HG03280 (cell line): Measurements from ENCODE around the gene HTT.
"Not testable (repeated sequence)": the region's sequence is repeated elsewhere in the genome, so short reads cannot be mapped to it uniquely, and the experiment has no call there.

ENCODE experiments used
- ATAC-seq: cut with Tn5 transposase; IDR thresholded peaks from one replicate; pipeline ENCODE4 v1.9.1; 2021; ENCODE audit warnings: mild to moderate bottlenecking, moderate library complexity; ENCODE audit not compliant: unreplicated experiment

The HTT gene

DNA sequence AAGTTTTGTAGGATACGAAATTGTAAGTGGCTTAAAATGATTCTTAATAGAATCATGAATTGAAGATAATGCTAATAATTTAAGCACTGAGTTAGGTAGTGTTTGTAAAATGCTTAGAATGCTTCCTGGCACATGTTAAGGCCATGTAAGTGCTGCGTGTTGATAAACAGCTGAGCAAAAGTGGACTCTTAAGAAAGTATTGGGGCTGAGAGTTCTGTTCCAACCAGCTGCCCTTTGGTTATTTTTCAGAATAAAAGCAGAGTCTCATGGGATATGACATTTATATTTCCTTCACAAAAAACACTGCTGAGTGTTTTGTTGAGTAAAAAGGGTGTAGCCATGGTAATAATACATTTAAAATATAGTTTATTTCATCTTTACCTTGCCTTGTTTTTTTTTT lies 42.5 kb downstream of the HTT start:
- no peak for ATAC-seq

DNA sequence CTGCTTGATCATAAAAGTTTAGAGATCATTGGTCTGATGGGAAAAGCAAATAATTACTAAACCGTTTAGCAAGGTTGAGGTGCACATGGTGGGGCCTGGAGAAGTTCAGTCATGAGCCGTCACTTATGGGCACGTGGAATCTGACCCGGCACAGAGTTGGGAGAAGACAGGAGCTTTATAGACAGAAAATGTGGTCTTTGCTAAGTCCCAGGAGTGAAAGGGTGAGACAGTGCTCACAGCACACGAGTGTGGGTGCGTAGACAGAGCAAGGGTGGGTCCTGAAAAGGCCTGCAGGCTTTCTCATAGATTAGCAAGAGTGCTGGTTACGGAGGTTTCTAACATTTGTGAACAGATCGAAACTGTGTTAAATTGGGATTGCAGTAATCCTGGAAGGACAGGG lies 43.8 kb downstream of the HTT start:
- no peak for ATAC-seq

DNA sequence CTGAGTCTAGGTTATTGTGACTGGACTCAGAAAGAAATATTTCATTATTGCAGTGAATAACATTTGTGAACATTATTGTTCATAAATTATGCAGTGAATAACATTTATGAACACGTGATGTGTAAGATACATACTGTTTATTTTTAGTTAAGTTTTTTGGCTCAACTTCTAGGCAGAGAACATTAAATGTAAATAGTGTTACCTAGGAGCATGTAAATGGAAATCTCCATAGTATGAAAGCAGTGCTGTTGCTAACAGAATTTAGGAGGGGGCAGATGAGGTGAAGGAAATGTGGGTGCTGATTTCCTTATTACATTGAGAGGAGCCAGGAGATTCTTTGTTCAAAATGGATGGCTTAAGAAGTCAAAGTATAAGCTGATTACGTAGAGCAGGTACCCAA lies 45.0 kb downstream of the HTT start:
- no peak for ATAC-seq

DNA sequence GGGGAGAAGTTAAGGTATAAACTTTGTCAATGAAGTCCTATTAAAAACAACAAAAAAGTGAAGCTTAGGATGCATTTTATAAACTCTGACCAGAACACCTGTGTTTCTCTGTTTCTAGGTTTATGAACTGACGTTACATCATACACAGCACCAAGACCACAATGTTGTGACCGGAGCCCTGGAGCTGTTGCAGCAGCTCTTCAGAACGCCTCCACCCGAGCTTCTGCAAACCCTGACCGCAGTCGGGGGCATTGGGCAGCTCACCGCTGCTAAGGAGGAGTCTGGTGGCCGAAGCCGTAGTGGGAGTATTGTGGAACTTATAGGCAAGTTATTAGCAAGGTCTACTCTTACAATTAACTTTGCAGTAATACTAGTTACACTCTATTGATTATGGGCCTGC lies 46.6 kb downstream of the HTT start:
- no peak for ATAC-seq

DNA sequence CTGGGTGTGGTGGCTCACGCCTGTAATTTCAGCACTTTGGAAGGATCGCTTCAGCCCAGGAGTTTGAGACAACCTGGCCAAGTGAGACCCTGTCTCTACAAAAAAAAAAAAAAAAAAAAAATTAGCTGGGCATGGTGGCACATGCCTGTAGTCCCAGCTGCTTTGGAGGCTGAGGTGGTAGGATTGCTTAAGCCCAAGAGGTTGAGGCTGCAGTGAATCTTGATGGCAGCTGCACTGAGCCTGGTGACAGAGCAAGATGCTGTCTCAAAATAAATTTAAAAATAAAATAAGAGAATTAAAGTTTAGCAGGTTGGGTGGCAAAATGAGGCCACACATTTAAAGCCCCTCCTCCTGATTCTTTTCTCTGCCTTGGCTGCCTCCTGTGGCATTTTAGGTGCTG lies 47.1 kb downstream of the HTT start:
- no peak for ATAC-seq

DNA sequence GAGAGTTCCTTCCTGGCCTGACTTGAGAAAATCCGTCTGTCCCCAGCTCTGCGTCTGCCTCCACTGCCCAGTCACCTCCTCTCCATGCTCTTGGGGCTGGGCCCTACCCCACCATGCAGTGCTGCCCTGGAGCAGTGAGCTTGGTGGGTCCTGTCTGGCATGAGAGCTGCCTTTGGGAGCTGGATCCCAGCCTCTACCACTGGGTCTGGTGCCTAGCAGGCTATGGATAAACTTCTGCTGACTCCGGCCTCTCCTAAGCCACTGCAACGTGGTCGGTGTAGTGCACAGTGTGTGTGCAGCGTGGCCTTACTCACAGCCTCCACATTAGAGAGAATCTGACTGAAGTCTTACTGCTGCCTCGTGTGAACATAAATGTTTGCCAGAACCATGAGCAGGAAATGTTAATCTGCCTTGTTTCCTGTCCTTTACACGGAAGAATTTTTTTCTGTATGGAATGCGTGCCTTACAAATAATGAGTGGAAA lies 47.6 kb downstream of the HTT start:
- no peak for ATAC-seq

DNA sequence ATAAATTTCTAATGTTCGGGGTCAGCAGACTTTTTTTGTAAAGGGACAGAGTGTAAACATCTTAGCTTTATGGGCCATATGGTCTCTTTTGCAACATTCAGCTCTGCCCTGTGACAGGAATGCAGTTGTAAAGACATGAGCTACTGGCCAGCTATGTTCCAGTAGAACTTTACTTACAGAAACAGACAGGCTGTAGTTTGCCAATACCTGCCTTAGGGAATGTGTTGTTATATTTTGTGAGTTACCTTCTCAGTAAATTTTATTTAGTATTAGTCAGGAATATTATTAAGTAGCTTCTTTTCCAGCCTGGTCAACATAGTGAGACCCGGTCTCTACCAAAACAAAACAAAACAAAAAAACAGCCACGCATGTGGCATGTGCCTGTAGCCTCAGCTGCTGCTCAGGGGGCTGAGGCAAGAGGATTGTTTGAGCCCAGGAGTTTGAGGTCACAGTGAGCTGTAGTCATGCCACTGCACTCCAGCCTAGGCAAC lies 48.7 kb downstream of the HTT start:
- no peak for ATAC-seq

DNA sequence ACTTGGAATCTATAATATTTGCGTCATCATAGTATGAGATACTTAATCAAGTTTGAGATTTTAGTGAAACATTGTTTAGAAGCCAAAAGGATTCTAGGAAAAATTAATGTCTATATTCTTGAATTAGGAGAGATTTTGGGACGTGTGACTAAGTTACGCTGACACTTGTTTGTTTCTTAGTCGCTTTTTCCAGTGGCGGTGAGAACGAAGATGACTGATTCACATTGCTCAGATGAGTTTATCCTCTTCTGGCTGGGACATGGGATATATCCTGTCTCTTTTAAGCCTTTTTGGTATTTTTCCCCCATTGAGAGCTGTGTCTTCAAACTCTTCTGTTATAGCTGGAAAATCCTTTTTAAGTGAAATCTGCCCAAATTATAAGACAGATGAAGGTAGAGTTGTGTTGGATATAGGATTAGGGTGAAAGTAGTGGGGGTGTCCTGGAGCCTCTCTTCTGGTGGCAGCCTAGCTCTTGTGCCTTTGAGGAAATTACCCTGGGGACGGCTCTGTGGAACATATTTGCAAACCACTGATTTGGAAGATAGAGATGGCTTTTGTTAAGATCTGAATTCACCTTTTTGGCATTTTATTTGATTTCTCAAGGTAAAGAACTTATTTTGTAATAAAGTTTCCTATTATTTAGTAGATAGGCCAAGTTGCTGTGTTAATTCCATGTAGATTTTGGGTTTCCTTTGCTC lies 49.7 kb downstream of the HTT start:
- no peak for ATAC-seq

DNA sequence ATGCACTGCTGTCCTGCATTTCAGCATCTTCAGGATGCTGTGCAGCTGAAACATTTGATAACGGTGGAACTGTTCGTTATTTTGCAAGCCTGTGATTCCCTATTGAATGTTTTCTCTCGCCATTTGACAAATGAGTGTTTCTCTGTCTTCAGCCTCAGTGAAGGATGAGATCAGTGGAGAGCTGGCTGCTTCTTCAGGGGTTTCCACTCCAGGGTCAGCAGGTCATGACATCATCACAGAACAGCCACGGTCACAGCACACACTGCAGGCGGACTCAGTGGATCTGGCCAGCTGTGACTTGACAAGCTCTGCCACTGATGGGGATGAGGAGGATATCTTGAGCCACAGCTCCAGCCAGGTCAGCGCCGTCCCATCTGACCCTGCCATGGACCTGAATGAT lies 52.6 kb downstream of the HTT start:
- no peak for ATAC-seq

DNA sequence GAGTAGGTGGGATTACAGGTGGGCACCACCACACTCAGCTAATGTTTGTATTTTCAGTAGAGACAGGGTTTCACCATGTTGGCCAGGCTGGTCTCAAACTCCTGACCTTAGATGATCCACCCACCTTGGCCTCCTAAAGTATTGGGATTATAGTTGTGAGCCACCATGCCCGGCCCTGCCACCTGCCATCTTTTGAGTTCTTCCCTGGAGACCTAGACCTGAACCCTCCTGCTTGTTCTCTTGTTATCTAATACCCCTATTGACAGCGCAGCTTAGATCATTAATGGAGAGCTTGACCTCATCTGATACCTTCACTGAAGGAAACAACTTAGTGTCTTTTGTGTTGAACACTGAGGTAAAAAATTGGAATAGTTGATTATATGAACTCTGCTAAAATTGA lies 53.6 kb downstream of the HTT start:
- no peak for ATAC-seq

DNA sequence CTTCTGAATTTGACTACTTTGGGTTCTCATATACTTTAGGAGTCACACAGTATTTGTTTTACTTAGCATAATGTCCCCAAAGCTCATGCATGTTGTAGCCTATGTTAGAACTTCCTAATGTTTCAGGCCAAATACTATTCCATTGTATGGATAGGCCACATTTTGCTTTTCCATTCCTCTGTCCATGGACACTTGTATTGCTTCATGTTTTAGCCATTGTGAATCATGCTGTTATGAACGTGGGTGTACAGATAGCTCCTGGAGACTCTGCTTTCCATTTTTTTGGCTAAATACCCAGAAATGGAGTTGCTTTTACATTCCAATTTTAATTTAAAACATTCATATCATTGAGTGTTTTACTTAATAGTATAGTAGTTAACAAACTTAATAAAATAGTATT lies 54.5 kb downstream of the HTT start:
- ATAC-seq: no peak

DNA sequence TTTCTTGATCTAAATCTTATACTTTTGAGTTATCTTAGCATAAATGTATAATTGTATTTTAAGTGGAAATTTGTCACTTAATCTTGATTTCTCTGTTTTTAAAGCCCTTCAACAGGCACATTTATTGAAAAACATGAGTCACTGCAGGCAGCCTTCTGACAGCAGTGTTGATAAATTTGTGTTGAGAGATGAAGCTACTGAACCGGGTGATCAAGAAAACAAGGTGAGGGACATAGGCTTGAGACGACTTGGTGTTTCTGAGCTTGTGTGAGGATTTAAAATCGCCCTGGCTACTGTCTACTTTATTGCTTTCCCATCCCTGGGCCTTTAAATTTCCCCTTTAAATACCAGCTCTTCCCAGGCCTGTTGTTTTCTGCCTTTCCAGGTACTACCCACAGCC lies 55.7 kb downstream of the HTT start:
- ATAC-seq: no peak

DNA sequence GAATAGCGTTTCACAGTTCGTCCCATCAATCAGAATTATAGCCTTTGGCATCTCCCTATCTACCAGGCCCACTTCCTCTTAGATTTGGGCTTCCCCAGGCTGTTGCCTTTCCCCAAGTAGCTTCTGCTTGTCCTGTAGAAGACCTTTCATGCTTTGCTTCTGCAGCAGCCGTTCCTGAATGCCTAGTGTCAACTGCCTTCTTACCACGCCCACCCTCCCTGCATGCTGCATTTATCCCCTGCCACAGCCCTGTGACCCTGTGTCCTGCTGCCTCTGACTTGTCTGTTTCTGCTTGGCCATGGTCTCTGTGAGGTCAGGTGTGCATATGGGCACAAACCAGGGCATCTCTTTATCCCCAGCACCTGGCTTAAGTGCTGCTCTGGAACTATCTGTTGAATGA lies 56.3 kb downstream of the HTT start:
- ATAC-seq: no peak

DNA sequence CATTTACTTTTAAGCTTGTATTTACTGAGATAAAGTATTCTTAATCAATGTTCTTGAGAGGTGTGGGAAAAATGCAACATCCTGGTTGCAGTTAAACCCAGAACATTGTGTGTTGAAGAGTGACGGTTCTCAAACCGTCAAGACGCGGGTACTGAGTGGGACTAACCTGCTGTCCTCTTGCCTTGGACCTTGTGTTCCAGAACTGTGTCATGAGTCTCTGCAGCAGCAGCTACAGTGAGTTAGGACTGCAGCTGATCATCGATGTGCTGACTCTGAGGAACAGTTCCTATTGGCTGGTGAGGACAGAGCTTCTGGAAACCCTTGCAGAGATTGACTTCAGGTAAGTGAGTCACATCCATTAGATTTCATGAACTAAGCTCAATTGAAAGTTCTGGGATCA lies 59.7 kb downstream of the HTT start:
- ATAC-seq: no peak

DNA sequence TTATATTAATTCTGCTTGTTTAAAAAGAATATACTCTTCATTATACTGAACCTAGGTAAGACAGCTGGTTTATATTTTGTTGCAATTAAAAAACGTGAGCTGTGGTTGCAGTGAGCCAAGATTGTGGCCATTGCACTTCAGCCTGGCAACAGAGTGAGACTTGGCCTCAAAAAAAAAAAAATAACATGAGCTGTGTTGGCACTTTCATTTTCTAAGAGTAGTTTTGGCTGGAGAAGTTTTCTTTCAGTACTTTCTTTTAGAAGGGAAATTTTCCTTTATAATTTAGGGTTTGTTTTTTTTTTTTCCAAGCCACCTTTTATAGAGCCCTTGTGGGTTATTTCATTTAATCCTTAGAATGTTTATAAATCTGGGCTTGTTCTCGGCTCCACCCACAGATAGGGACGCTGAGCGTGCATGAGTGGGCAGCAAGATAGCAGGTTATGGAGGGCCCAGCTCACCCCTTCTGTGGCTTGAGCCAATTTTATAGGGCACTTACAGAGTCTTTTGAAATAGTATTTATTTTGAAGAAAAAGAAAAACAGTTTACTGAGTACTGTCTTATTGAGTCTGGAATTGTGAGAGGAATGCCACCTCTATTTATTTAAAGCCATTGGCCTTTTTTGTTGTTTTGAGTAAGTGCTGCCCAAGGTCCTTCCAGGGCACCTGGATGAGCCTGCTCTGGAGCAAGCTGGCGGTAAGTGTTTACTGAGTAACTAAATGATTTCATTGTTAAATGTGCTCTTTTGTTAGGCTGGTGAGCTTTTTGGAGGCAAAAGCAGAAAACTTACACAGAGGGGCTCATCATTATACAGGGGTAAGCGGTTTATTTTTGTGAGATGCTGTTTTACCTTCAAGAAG lies 60.9 kb downstream of the HTT start:
- no peak for ATAC-seq

DNA sequence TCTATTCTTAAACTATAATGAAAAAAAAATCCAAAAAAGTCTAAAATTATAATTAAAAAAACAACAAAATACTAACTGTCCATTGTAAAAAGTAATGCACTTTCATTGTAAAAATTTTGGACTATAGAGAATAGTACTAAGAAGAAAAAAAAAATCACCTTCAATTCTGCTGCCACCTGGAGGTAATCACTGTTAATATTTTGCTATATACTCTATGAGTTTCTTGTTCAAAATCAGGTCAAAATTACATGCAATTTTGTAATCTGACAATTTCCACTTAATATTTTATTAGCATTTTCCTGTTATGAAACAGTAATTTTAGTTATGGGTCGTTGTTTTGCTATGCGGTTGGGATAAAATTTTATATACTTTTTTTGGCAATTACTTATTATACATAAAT lies 62.0 kb downstream of the HTT start:
- no peak for ATAC-seq

DNA sequence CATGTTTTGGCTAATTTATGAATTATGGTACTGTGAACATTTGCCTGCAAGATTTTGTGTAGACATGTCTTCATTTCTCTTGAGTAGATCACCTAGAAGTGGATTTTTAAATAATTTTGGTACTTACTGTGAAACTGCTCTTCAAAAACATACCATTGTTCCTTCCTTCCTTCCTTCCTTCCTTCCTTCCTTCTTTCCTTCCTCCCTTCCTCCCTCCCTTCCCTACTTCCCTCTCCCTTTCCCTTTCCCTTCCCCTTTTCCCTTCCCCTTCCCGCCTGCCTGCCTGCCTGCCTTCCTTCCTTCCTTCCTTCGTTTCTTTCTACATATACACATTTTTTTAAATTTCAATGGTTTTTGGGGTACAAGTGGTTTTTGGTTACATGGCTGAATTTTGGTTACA lies 63.4 kb downstream of the HTT start:
- ATAC-seq: no peak

DNA sequence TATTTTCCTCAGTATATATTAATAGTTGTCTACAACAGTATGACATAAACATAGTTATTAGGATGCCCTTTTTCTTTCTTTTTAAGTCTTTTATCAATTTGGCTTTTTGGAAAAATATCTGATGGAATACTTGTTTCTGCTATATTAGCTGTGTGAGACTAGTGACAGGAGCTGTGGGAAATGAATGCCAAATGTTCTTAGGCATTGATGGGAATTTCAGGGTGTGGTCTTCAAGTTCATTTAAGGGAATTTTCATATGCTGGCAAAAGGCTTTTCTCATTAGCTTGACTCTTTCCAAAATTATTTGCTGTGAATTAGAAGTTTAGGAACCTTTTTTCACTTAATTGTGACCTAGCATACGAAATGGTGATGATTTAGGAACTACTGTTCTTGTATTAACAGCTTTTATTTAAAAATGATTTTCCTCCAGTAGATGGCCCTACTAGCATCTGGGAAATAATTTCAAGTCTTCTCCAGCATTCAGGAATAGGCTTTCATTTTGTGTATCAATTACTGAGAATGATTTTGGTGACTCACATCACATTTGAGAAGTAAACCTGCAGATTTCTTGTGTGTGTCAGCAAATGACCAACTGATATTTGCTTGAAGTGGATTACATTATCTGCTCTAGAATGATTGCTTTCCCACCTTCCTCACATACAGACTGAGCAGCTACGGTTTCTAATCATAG lies 70.9 kb downstream of the HTT start:
- ATAC-seq: no peak

DNA sequence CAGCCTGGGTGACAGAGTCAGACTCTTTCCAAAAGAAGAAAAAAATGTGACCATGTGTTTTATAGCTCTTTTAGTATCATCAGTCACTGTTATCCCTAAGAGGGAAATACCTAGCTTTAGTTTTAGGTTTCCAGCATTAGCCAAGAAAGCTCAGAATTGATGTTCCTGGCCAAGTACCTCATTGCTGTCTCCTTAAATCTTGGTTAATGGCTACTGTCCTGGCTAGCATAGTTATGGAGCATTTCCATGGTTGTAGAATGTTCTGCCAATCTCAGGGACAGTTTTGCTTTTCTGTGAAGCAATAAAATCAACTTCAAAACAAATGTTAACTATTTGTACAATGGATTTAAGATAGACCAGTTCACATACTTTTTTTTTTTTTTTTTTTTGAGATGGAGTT lies 74.4 kb downstream of the HTT start:
- ATAC-seq: no peak

DNA sequence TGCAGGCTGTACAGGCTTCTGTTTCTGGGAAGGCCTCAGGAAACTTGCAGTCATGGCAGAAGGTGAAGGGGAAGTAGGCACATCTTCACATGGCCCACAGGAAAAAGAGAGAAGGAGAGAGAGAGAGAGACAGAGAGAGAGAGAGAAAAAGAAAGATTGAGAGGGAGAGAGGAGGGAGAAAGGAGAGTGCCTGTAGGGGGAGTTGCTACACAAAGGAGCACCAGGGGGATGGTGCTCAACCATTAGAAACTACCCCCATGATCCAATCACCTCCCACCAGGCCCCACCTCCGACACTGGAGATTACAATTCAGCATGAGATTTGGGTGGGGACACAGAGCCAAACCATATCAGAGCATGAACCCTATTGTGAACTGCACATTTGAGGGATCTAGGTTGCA lies 76.8 kb downstream of the HTT start:
- not testable (repeated sequence) for ATAC-seq

DNA sequence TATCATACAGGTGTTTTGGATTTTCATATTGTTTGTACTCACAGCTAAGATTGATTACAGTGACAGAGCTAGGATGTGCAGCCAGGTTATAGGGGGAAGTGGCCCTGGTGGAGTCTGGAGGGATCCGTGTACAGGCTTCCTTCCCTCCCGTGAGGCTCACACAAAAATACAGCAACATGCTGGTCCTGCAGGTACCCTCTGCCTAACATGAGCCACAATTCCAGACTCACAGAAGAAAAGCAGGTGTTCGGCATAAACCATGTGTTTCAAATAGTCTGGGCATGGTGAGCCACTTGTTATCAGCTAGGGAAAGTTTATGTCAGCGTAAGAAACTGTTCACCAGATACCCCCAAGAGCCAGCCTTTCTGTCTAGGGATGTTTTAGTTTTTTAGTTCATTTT lies 82.9 kb downstream of the HTT start:
- no peak for ATAC-seq

DNA sequence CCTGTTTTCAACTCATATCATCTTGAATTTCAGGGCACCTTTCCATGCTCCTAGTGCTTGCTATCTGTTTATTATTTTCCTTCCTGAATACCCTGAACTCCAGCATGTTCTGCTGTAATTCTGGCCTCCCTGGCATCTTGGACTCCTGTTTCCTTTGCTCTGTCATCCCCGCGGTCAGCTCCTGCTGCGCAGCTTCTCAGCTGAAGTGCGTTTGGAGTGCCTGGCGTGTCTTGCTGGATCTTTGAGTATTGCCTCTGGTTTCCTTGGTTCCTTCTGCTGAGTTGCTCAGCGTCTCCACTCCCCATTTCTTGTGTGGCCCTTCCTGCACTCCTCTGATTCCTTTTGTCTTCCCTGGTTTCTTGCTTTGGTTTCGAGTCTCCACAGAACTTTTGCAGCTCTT lies 84.4 kb downstream of the HTT start:
- ATAC-seq: no peak
